CD14-positive monocyte (primary cell): ENCODE results near the gene CXXC5. TPM values are rescaled to one million over a fixed set of nuclear protein-coding genes. Genes with fewer than 3 reads are reported as not detected.

Source experiments
- DNase-seq, 3 donors: peaks; one replicate each; pipeline ENCODE4 v3.0.0-alpha.2; 2011 to 2022
- H2AFZ ChIP-seq: 2 replicates; pipeline ENCODE4 v1.6.0; 2012; ENCODE audit warnings: mild to moderate bottlenecking, low read depth, low read length, inconsistent platforms; ENCODE audit not compliant: insufficient read depth, poor library complexity, severe bottlenecking
- H3K27ac ChIP-seq, 2 donors: 1 replicate in 1 of 2; 2 replicates in 1 of 2; pipeline ENCODE4 v1.5.1; 2012 to 2013; ENCODE audit warnings: low read length in 2 of 2, control low read depth in 1 of 2, inconsistent platforms in 1 of 2, low read depth in 1 of 2, mild to moderate bottlenecking in 1 of 2
- H3K27me3 ChIP-seq, 2 donors: one replicate each; pipeline versions ENCODE4 v1.6.0 to v1.6.1; 2011 to 2013; ENCODE audit warnings: low read length in 2 of 2; ENCODE audit not compliant: control insufficient read depth in 2 of 2, insufficient read depth in 2 of 2
- H3K36me3 ChIP-seq, 2 donors: replicated peaks in 1 of 2; 1 replicate in 1 of 2; 2 replicates in 1 of 2; pipeline versions ENCODE4 v1.5.1 to v1.6.1; 2012 to 2013; ENCODE audit warnings: low read length in 2 of 2, control low read depth in 1 of 2, inconsistent platforms in 1 of 2, mild to moderate bottlenecking in 1 of 2; ENCODE audit not compliant: insufficient read depth in 2 of 2, control insufficient read depth in 1 of 2
- H3K4me1 ChIP-seq, 2 donors: 1 replicate in 1 of 2; 2 replicates in 1 of 2; pipeline versions ENCODE4 v1.5.1 to v1.6.1; 2012 to 2013; ENCODE audit warnings: low read length in 2 of 2, control low read depth in 1 of 2, inconsistent platforms in 1 of 2, mild to moderate bottlenecking in 1 of 2, moderate library complexity in 1 of 2; ENCODE audit not compliant: insufficient read depth in 2 of 2, control insufficient read depth in 1 of 2
- H3K4me2 ChIP-seq: replicated peaks from 2 replicates; pipeline ENCODE3; 2012; ENCODE audit warnings: low read length, moderate library complexity, mild to moderate bottlenecking; ENCODE audit not compliant: poor library complexity, severe bottlenecking; ENCODE audit errors: extremely low read depth
- H3K4me3 ChIP-seq, 3 experiments: fragments of 200-600 bp in 1 of 3; sonication (generic) in 1 of 3; replicated peaks in 1 of 3; 1 replicate in 2 of 3; 2 replicates in 1 of 3; pipeline ENCODE4 v1.5.1; 2011 to 2013; ENCODE audit warnings: low read length in 3 of 3, mild to moderate bottlenecking in 3 of 3, control low read depth in 2 of 3, low read depth in 2 of 3, inconsistent platforms in 1 of 3, moderate library complexity in 1 of 3
- H3K79me2 ChIP-seq: 2 replicates; pipeline ENCODE4 v1.6.0; 2012; ENCODE audit warnings: mild to moderate bottlenecking, control low read depth, inconsistent platforms, low read length, moderate library complexity; ENCODE audit not compliant: insufficient read depth
- H3K9ac ChIP-seq: 2 replicates; pipeline ENCODE4 v1.6.0; 2017; ENCODE audit warnings: low read length, mild to moderate bottlenecking; ENCODE audit not compliant: insufficient read depth, poor library complexity, severe bottlenecking
- H3K9me3 ChIP-seq, 2 donors: replicated peaks in 1 of 2; 1 replicate in 1 of 2; 2 replicates in 1 of 2; pipeline versions ENCODE4 v1.5.1 to v1.6.1; 2012 to 2013; ENCODE audit warnings: low read length in 2 of 2, control low read depth in 1 of 2; ENCODE audit not compliant: control insufficient read depth in 1 of 2, insufficient read depth in 1 of 2
- H4K20me1 ChIP-seq: 2 replicates; pipeline ENCODE4 v1.6.0; 2012; ENCODE audit warnings: mild to moderate bottlenecking, low read length, control low read depth, moderate library complexity; ENCODE audit not compliant: insufficient read depth
- H3K27ac Mint-ChIP-seq, 7 donors: one replicate each; pipeline ENCODE4 v1.8.0; 2020; ENCODE audit warnings: mild to moderate bottlenecking in 7 of 7, mixed read lengths in 7 of 7, moderate library complexity in 6 of 7, inconsistent platforms in 2 of 7
- H3K27me3 Mint-ChIP-seq, 3 donors: one replicate each; pipeline ENCODE4 v1.8.0; 2021 to 2022; ENCODE audit warnings: low read depth in 3 of 3, mild to moderate bottlenecking in 3 of 3, mixed read lengths in 3 of 3, moderate library complexity in 3 of 3, inconsistent platforms in 1 of 3
- H3K36me3 Mint-ChIP-seq, 2 donors: one replicate each; pipeline ENCODE4 v1.8.0; 2020; ENCODE audit warnings: mixed read lengths in 2 of 2, inconsistent platforms in 1 of 2, mild to moderate bottlenecking in 1 of 2
- H3K4me1 Mint-ChIP-seq: one replicate; pipeline ENCODE4 v1.8.0; 2020; ENCODE audit warnings: mild to moderate bottlenecking, mixed read lengths
- H3K4me3 Mint-ChIP-seq, 2 donors: one replicate each; pipeline ENCODE4 v1.8.0; 2020; ENCODE audit warnings: mild to moderate bottlenecking in 2 of 2, mixed read lengths in 2 of 2, moderate library complexity in 1 of 2
- H3K9me3 Mint-ChIP-seq, 7 donors: one replicate each; pipeline ENCODE4 v1.8.0; 2020 to 2022; ENCODE audit warnings: mixed read lengths in 7 of 7, mild to moderate bottlenecking in 6 of 7, moderate library complexity in 6 of 7, inconsistent platforms in 2 of 7
- WGBS: methylation state at CpG from one replicate; pipeline ENCODE4 v1.1.5; 2013; ENCODE audit warnings: missing lambda C conversion rate; ENCODE audit not compliant: insufficient coverage; 5-methylcytosine and 5-hydroxymethylcytosine counted together
- intact Hi-C, 2 donors: fragments of 100-400 bp; cut with micrococcal nuclease; formaldehyde crosslinking; loops; one replicate each; pipeline versions ENCODE4 v1.15.0 to v1.15.1; 2023
- polyA plus RNA-seq, 3 donors: library from polyadenylated mRNA; depleted of rRNA in 1 of 3; unstranded in 2 of 3; stranded (reverse) in 1 of 3; fragments of 300-500 nt in 2 of 3; fragments of >200 nt in 1 of 3; fragmentation: Illumina TruSeq in 2 of 3; gene quantifications; 1 replicate in 2 of 3; 2 replicates in 1 of 3; pipeline ENCODE4 v1.2.3, GENCODE V29; 2012 to 2021
- TF ChIP-seq, protein P1 (sequence below): fragments of 200-600 bp; IDR thresholded peaks from one replicate; pipeline ENCODE4 v1.8.0; 2022; ENCODE audit warnings: antibody characterized with exemption, mild to moderate bottlenecking

The CXXC5 gene
- polyA plus RNA-seq, 3 donors: 22.4 to 37.2 (median 33.7) TPM

DNA sequence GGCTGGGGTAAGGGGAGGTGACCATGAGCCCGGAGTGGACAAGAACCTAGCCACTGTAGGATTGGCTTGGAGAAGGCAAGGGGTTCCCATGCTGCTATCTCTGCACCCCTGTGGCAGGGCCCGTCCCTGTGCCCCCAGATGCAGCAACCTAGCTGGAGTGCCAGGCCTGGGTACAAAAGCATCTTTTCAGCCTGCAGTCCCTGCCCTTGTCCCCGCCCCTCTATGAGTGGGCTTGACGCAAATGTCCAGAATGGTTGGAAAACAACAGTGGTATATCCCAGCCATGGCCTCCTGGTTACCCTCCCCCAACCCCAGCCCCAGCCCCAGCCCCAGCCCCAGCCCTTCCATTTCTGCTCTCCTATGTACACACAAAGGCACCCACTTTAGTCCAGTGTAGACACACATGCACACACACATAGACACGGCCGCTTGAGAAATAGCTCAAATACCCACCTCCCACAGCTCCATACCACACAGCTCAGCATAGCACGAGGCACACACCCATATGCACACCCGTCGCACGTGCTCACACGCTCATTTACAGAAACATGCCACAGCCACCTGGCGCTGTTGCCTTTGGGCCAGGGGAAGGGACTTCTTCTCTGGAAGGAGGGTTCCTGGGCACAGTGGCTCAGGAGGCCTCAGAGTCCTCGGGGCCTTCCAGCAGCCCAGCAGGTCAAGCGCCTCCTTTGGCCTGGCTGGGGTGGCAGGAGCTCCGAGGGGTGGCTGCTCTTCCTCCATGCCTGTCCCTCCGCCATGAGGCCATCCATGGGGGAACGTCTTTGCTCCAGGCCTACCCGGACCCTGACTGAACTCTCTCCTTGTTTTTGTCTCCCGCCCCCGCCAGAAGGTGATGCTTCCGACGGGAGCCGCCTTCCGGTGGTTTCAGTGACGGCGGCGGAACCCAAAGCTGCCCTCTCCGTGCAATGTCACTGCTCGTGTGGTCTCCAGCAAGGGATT lies 34.1 kb downstream of the CXXC5 start:
- Histone ChIP-seq H4K20me1 (peaks cover 36% of the 10 kb centered on the region), H3K9me3 (no peaks in the 10 kb centered on the region), H3K27me3 (no peaks in the 10 kb centered on the region), H3K36me3 (peaks cover 23 to 49% of the 10 kb centered on the region in 2 donors), H2AFZ (no peak overlapping the region), H3K4me2 (no peak overlapping the region), H3K4me1 (peaks cover 0 to 8% of the 10 kb centered on the region in 2 donors), H3K79me2 (no peaks in the 10 kb centered on the region), H3K9ac (no peak overlapping the region), H3K4me3 (no peak overlapping the region), H3K27ac (no peak overlapping the region)
- intact Hi-C loops: no loop called here
- Mint-ChIP-seq H3K27me3 (peaks cover 1 to 7% (median 3%) of the 10 kb centered on the region in 3 donors), H3K4me3 (no peak overlapping the region), H3K9me3 (no peaks in the 10 kb centered on the region), H3K36me3 (peaks cover 40 to 57% of the 10 kb centered on the region in 2 donors), H3K4me1 (peaks cover 8% of the 10 kb centered on the region), H3K27ac (no peak overlapping the region)
- no peak for DNase-seq
- 92% methylated on average over 23 of the region's 29 CpGs for WGBS
- TF ChIP-seq, protein P1, sequence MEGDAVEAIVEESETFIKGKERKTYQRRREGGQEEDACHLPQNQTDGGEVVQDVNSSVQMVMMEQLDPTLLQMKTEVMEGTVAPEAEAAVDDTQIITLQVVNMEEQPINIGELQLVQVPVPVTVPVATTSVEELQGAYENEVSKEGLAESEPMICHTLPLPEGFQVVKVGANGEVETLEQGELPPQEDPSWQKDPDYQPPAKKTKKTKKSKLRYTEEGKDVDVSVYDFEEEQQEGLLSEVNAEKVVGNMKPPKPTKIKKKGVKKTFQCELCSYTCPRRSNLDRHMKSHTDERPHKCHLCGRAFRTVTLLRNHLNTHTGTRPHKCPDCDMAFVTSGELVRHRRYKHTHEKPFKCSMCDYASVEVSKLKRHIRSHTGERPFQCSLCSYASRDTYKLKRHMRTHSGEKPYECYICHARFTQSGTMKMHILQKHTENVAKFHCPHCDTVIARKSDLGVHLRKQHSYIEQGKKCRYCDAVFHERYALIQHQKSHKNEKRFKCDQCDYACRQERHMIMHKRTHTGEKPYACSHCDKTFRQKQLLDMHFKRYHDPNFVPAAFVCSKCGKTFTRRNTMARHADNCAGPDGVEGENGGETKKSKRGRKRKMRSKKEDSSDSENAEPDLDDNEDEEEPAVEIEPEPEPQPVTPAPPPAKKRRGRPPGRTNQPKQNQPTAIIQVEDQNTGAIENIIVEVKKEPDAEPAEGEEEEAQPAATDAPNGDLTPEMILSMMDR: no peak

DNA sequence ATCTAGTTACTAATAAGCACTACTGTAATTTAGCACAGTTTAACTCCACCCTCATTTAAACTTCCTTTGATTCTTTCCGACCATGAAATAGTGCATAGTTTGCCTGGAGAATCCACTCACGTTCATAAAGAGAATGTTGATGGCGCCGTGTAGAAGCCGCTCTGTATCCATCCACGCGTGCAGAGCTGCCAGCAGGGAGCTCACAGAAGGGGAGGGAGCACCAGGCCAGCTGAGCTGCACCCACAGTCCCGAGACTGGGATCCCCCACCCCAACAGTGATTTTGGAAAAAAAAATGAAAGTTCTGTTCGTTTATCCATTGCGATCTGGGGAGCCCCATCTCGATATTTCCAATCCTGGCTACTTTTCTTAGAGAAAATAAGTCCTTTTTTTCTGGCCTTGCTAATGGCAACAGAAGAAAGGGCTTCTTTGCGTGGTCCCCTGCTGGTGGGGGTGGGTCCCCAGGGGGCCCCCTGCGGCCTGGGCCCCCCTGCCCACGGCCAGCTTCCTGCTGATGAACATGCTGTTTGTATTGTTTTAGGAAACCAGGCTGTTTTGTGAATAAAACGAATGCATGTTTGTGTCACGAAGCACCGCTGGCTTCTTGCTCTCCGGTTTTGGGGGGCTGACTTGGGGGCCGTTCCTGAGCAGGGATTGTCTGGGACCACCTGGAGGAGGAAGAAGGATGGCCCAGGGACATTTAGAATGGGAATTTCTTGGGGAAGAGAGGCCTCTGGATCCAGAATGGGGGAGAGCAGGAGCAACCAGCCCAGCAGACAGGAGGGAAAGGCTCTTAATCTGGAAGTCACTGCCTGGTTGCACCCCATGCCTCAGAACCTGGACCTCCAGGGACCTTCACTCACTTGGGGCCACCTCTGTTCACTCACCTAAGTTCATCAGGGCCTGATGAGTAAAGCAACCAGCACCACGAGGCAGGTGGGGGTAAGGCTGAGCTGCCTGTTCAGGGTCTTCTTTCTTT lies 35.4 kb downstream of the CXXC5 start:
- 45% methylated on average over 10 of the region's 20 CpGs for WGBS
- Mint-ChIP-seq H3K9me3 (no peaks in the 10 kb centered on the region), H3K4me1 (peaks cover 12% of the 10 kb centered on the region), H3K4me3 (no peak overlapping the region), H3K27me3 (peaks cover 6 to 8% (median 7%) of the 10 kb centered on the region in 3 donors), H3K27ac (peak overlapping the region in 3 of 7 donors; percentile 3 to 72 (median 10)), H3K36me3 (peaks cover 40 to 53% of the 10 kb centered on the region in 2 donors)
- no peak overlapping the region for H3K4me2 ChIP-seq
- H3K36me3 ChIP-seq: peaks cover 23 to 49% of the 10 kb centered on the region in 2 donors
- no peak overlapping the region for H3K9ac ChIP-seq
- no peaks in the 10 kb centered on the region for H3K9me3 ChIP-seq
- H3K4me1 ChIP-seq: peaks cover 0 to 12% of the 10 kb centered on the region in 2 donors
- TF ChIP-seq, protein P1: no peak
- H2AFZ ChIP-seq: no peak overlapping the region
- H3K4me3 ChIP-seq: no peak overlapping the region
- H3K79me2 ChIP-seq: no peaks in the 10 kb centered on the region
- intact Hi-C loops: no loop called here
- no peak for DNase-seq
- peaks cover 24% of the 10 kb centered on the region for H4K20me1 ChIP-seq
- H3K27me3 ChIP-seq: peaks cover 0 to under 1% of the 10 kb centered on the region in 2 donors
- H3K27ac ChIP-seq: no peak overlapping the region
